ENCODE data around the gene EIF1. TPM values are rescaled to one million over a fixed set of nuclear protein-coding genes. Genes with fewer than 3 reads are reported as not detected.

Gene EIF1
- total RNA-seq, 1 experiment from 2014 or later: 1,082 TPM

- H3K27me3 ChIP-seq (ENCODE audit: insufficient read depth, low read length): no peaks in the 10 kb centered on the region
- H3K79me2 ChIP-seq (ENCODE audit: insufficient read depth, low read length): no peaks in the 10 kb centered on the region
- H3K36me3 ChIP-seq (ENCODE audit: control insufficient read depth in 1 of 2, insufficient read depth in 2 of 2, low read length in 2 of 2): no peaks in the 10 kb centered on the region
- POLR2A ChIA-PET: interaction anchor here (0.6 to 1.1 kb wide), 2 partner anchors 22 kb away, joined by 3 to 5 read pairs; partner anchors contain the start of gene EIF1
- H4K20me1 ChIP-seq (ENCODE audit: insufficient read depth): no peaks in the 10 kb centered on the region
- no peak overlapping the region for H3K27ac ChIP-seq (ENCODE audit: low read depth, low read length)
- H3K9me2 ChIP-seq (ENCODE audit: insufficient read depth): no peaks in the 10 kb centered on the region
- RAD21 ChIA-PET (ENCODE audit: low non-redundant PET in 1 of 2, low total read pairs in 2 of 2, uncharacterized antibody in 2 of 2, unreplicated experiment in 2 of 2): no interaction called here
- no peak overlapping the region for H2AFZ ChIP-seq (ENCODE audit: low read depth, low read length, poor library complexity, severe bottlenecking)
- no peak for TF ChIP-seq REST (IDR thresholded peaks at IDR 0.05; ENCODE audit: low read depth)
- no peak for TF ChIP-seq JUND (IDR thresholded peaks at IDR 0.05)
- TF ChIP-seq ZFX (IDR thresholded peaks at IDR 0.05): no peak
- TF ChIP-seq EZH2phosphoT487 (IDR thresholded peaks at IDR 0.05; ENCODE audit: borderline replicate concordance): no peak
- TF ChIP-seq ZBTB33 (IDR thresholded peaks at IDR 0.05; ENCODE audit: extremely low read depth, insufficient replicate concordance, low read length): no peak
- intact Hi-C loops (cut with micrococcal nuclease): no loop called here
- peaks cover 0 to 6% of the 10 kb centered on the region in 2 experiments; a peak in 2 of 4 replicates for H3K4me1 ChIP-seq (ENCODE audit: control insufficient read depth in 1 of 2, insufficient read depth in 2 of 2, low read length in 2 of 2)
- no TSS peak for BruUV-seq (replicated peaks)
- H3K4me3 ChIP-seq (replicated peaks in 1 of 2; ENCODE audit: low read depth in 1 of 2, low read length in 2 of 2): no peak overlapping the region
- CTCF ChIA-PET: no interaction called here
- ATAC-seq (no peak), DNase-seq (ENCODE audit: low read depth, low spot score) (no peak)
- H3K4me2 ChIP-seq (ENCODE audit: low read length): no peak overlapping the region
- H3K9ac ChIP-seq (ENCODE audit: low read length): no peak overlapping the region
- no peaks in the 10 kb centered on the region for H3K9me3 ChIP-seq (ENCODE audit: control insufficient read depth in 1 of 2, insufficient read depth in 1 of 2, low read depth in 1 of 2, low read length in 2 of 2)
These were observed 21.9 kb downstream of the EIF1 start for GRCh38 chr17:41710472-41711090.

Measured in HCT116 (cell line).